Mesodermal cell (in vitro differentiated cells): Measurements from ENCODE around the gene TIAM2.
"Not testable (repeated sequence)": the region's sequence is repeated elsewhere in the genome, so short reads cannot be mapped to it uniquely, and the experiment has no call there.

Experiments
- H3K27ac ChIP-seq: 2 replicates; pipeline ENCODE4 v1.7.0; 2013; ENCODE audit warnings: mild to moderate bottlenecking, low read depth, low read length, moderate library complexity; ENCODE audit not compliant: severe bottlenecking
- H3K36me3 ChIP-seq: 2 replicates; pipeline ENCODE4 v1.7.1; 2013; ENCODE audit warnings: mild to moderate bottlenecking, low read length, moderate library complexity; ENCODE audit not compliant: control insufficient read depth, insufficient read depth
- H3K4me1 ChIP-seq: one replicate; pipeline ENCODE4 v1.7.1; 2013; ENCODE audit warnings: mild to moderate bottlenecking, low read length; ENCODE audit not compliant: insufficient read depth, control insufficient read depth, poor library complexity, severe bottlenecking
- H3K4me3 ChIP-seq: 2 replicates; pipeline ENCODE4 v1.7.0; 2013; ENCODE audit warnings: low read length, control low read depth, mild to moderate bottlenecking; ENCODE audit not compliant: insufficient read depth, poor library complexity, severe bottlenecking; ENCODE audit errors: extremely low read depth
- H3K9me3 ChIP-seq: 2 replicates; pipeline ENCODE4 v1.7.1; 2013; ENCODE audit warnings: mild to moderate bottlenecking, low read length, moderate library complexity; ENCODE audit not compliant: control insufficient read depth
- WGBS, 2 experiments: methylation state at CpG; one replicate each; pipeline ENCODE4 v1.1.5; 2013; ENCODE audit warnings: missing lambda C conversion rate in 2 of 2; ENCODE audit not compliant: insufficient coverage in 2 of 2; 5-methylcytosine and 5-hydroxymethylcytosine counted together

Gene TIAM2

GRCh38 chr6:155170519-155170918, 175.4 kb downstream of the TIAM2 start:
- Histone ChIP-seq H3K27ac (no peak overlapping the region), H3K9me3 (no peaks in the 10 kb centered on the region), H3K4me3 (no peak overlapping the region), H3K36me3 (peaks cover 1% of the 10 kb centered on the region), H3K4me1 (peaks cover 13% of the 10 kb centered on the region)
- WGBS, 2 experiments: 100% methylated on average over 1 of the region's 3 CpGs; no CpG with 5 or more reads in 1 of the 2 experiments

GRCh38 chr6:155171109-155171746, 176.1 kb downstream of the TIAM2 start:
- Histone ChIP-seq H3K9me3 (no peaks in the 10 kb centered on the region), H3K4me1 (peaks cover 13% of the 10 kb centered on the region), H3K36me3 (no peaks in the 10 kb centered on the region), H3K27ac (peak overlapping the region; percentile 6), H3K4me3 (no peak overlapping the region)
- WGBS, 2 experiments: 56 to 69% methylated on average over 3 to 5 of the region's 6 CpGs

- WGBS, 2 experiments: 56 to 58% methylated on average over 4 to 5 of the region's 7 CpGs
- H3K9me3 ChIP-seq: no peaks in the 10 kb centered on the region
- no peaks in the 10 kb centered on the region for H3K36me3 ChIP-seq
- no peak overlapping the region for H3K4me3 ChIP-seq
- H3K4me1 ChIP-seq: peaks cover 13% of the 10 kb centered on the region
- no peak overlapping the region for H3K27ac ChIP-seq
These were observed 176.8 kb downstream of the TIAM2 start for GRCh38 chr6:155171747-155172449.

- no peak overlapping the region for H3K27ac ChIP-seq
- H3K36me3 ChIP-seq: no peaks in the 10 kb centered on the region
- peaks cover 13% of the 10 kb centered on the region for H3K4me1 ChIP-seq
- WGBS, 2 experiments: 93% methylated on average over 4 to 5 of the region's 5 CpGs
- no peak overlapping the region for H3K4me3 ChIP-seq
- no peaks in the 10 kb centered on the region for H3K9me3 ChIP-seq
These were observed 178.4 kb downstream of the TIAM2 start for GRCh38 chr6:155173488-155173887.

GRCh38 chr6:155174576-155175211, 179.6 kb downstream of the TIAM2 start:
- Histone ChIP-seq H3K27ac (no peak overlapping the region), H3K9me3 (no peaks in the 10 kb centered on the region), H3K4me1 (peaks cover 13% of the 10 kb centered on the region), H3K4me3 (no peak overlapping the region), H3K36me3 (no peaks in the 10 kb centered on the region)
- 57 to 63% methylated on average over 10 to 12 of the region's 12 CpGs for WGBS, 2 experiments

- WGBS, 2 experiments: 100% methylated on average over 2 of the region's 4 CpGs; no CpG with 5 or more reads in 1 of the 2 experiments
- Histone ChIP-seq H3K36me3 (peaks cover 4% of the 10 kb centered on the region), H3K9me3 (no peaks in the 10 kb centered on the region), H3K4me1 (peaks cover 1% of the 10 kb centered on the region), H3K27ac (no peak overlapping the region), H3K4me3 (no peak overlapping the region)
These were observed 182.3 kb downstream of the TIAM2 start for GRCh38 chr6:155177363-155177961.

- Histone ChIP-seq H3K4me3 (no peak overlapping the region), H3K27ac (no peak overlapping the region), H3K4me1 (peaks cover 17% of the 10 kb centered on the region), H3K9me3 (no peaks in the 10 kb centered on the region), H3K36me3 (peaks cover 8% of the 10 kb centered on the region)
- WGBS, 2 experiments: 90 to 96% methylated on average over 2 of the region's 3 CpGs
These were observed 186.4 kb downstream of the TIAM2 start for GRCh38 chr6:155181498-155181897.

- no peaks in the 10 kb centered on the region for H3K9me3 ChIP-seq
- 93 to 94% methylated on average over 15 of the region's 16 CpGs for WGBS, 2 experiments
- peaks cover 23% of the 10 kb centered on the region for H3K4me1 ChIP-seq
These were observed 187.0 kb downstream of the TIAM2 start for GRCh38 chr6:155182103-155182502.

GRCh38 chr6:155183095-155183494, 188.0 kb downstream of the TIAM2 start:
- peak overlapping the region; percentile 41 for H3K27ac ChIP-seq
- 87% methylated on average over 3 to 5 of the region's 5 CpGs for WGBS, 2 experiments

More at GRCh38 chr6:155182103-155182502, 187.0 kb downstream of the TIAM2 start:
- Histone ChIP-seq H3K27ac (no peak overlapping the region), H3K4me3 (no peak overlapping the region), H3K36me3 (peaks cover 8% of the 10 kb centered on the region)

GRCh38 chr6:155185041-155185440, 189.9 kb downstream of the TIAM2 start:
- H3K36me3 ChIP-seq: not testable (repeated sequence)

More at GRCh38 chr6:155183095-155183494, 188.0 kb downstream of the TIAM2 start:
- H3K4me1 ChIP-seq: peaks cover 32% of the 10 kb centered on the region
- H3K4me3 ChIP-seq: no peak overlapping the region
- H3K36me3 ChIP-seq: peaks cover 8% of the 10 kb centered on the region
- H3K9me3 ChIP-seq: no peaks in the 10 kb centered on the region

More at GRCh38 chr6:155185041-155185440, 189.9 kb downstream of the TIAM2 start:
- WGBS, 2 experiments: 87 to 100% methylated on average over 3 to 5 of the region's 9 CpGs
- not testable (repeated sequence) for H3K9me3 ChIP-seq, H3K4me3 ChIP-seq, H3K27ac ChIP-seq
- H3K4me1 ChIP-seq: peaks cover 48% of the 10 kb centered on the region
